PC-9 (cell line): ENCODE measurements around the gene UBR1.

Source experiments
- EZH2 ChIP-seq: fragments of 200-600 bp; sonication (generic); IDR thresholded peaks from 2 replicates; pipeline ENCODE4 v1.8.0; 2017; ENCODE audit warnings: antibody characterized with exemption, low read depth
- TF ChIP-seq, protein P1 (sequence below): fragments of 200-600 bp; sonication (generic); conservative IDR thresholded peaks from 2 replicates; pipeline ENCODE4 v1.6.1; 2017; ENCODE audit warnings: mixed run types, antibody characterized with exemption, mild to moderate bottlenecking, moderate library complexity

DNA sequence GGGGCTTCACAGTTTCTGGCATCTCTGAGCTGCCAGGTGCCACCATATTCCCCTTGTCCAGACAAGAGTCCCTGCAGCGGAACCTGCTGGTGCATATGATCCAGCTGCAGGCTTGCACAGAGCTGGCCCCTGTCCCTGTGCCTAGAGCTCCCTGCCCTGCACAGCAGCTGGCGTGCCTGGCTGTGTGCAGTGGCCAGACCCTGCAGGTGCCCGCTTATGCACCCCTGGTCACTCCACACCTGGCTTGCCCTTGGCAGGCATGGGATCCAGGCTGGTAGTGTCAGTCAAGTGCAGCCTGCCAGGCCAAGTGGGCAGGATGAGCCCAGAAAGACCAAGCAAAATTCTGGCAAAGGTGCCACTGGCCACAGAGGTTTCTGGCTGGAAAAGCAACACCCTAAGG, 96.6 kb downstream of the UBR1 start:
- TF ChIP-seq, protein P1, sequence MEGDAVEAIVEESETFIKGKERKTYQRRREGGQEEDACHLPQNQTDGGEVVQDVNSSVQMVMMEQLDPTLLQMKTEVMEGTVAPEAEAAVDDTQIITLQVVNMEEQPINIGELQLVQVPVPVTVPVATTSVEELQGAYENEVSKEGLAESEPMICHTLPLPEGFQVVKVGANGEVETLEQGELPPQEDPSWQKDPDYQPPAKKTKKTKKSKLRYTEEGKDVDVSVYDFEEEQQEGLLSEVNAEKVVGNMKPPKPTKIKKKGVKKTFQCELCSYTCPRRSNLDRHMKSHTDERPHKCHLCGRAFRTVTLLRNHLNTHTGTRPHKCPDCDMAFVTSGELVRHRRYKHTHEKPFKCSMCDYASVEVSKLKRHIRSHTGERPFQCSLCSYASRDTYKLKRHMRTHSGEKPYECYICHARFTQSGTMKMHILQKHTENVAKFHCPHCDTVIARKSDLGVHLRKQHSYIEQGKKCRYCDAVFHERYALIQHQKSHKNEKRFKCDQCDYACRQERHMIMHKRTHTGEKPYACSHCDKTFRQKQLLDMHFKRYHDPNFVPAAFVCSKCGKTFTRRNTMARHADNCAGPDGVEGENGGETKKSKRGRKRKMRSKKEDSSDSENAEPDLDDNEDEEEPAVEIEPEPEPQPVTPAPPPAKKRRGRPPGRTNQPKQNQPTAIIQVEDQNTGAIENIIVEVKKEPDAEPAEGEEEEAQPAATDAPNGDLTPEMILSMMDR = no peak
- TF ChIP-seq EZH2 = no peak
